IPS DF 4.7 (cell line): ENCODE data around the gene KMT2E.

Experiments used
- DNase-seq: peaks from one replicate; pipeline ENCODE4 v3.0.0-alpha.2; 2013; ENCODE audit warnings: low spot score; ENCODE audit errors: extremely low read depth

Gene KMT2E

GRCh38 chr7:105130048-105130447 lies 116.0 kb downstream of the KMT2E start:
- no peak for DNase-seq

GRCh38 chr7:105130580-105130979 lies 116.6 kb downstream of the KMT2E start:
- DNase-seq, result no peak

DNA sequence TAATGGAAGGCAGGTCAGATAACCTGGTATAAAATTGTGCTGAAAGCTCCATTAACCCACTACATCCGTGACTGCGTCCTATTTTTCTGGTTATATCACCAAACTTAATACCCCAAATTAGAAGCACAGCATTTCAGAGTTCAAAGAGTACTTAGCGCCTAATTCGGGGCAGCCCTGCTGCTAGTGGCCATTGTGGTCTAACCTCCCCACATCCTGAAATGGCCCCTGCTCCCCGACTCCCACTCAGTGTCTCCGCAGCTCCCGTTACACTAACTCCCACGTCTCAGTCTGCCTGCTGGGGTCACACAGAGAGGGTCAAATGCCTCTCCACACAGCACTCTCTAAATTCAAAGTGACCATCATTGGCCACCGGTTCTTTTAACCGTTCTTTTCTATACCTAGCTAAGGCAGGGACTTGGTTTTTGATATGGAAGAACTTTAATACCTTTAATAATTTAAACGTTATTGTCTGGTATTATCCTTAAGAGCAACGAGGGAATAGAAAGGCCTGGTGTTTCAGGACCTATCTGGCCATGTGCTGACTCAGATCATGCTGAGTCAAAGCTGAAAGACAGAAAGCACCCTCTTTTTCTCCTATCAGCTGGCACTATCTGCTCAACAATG lies 117.1 kb downstream of the KMT2E start:
- no peak for DNase-seq

- no peak for DNase-seq
Observed at GRCh38 chr7:105131890-105132289, 117.9 kb downstream of the KMT2E start.

DNA sequence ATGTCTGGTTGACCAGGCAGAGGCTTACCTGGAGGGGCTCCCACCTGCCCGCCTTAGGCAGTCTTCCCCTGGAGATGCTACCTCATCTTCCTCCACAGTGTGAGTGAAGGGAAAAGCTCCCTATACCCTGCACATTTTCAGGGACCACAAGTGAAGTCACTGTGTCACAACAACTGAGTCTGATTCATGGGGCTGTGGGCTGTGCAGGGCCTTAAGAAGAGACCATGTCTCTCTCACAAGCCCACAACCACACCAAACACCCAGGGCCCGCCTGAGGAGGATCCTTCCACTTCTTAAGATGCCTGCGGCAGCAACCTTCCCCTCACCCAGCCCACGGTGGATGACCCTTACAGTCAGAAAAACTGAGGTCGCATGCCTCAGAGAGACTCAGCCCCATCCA lies 118.3 kb downstream of the KMT2E start:
- no peak for DNase-seq

DNA sequence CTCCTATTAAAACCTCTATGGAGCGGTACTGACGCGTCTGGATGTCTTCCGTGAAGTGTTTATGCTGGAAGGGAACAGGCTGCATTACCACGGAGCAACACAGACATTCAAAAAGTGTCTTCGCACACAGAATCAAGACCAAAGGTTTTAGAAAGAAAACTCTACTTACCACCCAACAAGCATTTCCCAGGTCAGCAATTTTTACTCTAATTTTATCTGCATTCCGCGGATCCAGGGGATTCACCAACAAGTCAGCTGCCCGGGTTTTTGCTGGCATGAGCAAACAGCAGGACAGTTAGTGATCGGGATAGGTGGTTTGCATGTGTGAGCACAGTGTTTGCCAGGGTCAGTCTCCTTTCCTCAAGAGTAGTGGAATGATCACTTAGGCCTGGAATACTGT lies 118.8 kb downstream of the KMT2E start:
- DNase-seq, result no peak

DNA sequence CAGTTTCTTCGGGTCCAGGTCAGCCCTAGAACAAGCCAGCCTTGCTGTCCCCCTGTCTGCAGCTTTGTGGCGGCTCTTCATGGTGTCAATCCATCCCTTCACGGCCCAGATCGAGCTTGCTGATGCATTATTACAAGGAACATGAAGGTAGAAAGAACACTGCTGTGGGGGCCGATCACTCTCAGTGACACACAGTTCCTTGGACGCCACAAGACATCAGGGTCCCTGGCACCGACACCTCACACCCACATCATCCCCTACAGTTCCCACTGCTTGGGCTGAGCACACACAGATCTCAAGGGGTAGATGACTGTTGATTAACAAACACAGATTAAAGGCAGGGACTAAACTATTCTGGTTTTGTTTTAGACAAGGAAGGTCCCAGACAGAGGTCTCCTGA lies 119.4 kb downstream of the KMT2E start:
- no peak for DNase-seq

- DNase-seq, result no peak
Observed at GRCh38 chr7:105133986-105134655, 120.1 kb downstream of the KMT2E start.

DNA sequence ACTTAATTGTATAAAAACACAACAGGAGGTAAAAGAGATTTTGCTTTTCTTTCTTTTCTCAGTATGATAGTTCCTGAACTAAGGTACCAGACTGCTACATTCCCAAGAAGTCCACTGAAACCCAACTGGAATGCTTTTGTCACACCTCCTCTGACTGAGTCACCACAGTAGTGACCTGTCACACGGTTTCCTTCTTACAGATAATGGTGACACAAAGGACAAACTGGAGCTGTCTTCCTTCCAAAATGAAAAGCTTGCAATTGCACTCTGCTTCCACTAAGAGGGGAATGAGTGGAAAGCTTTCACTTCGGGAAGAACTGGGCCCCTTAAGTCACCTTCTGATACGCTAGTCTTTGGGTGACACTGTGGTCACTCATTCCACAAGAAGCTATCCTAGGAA lies 122.2 kb downstream of the KMT2E start:
- no peak for DNase-seq

- DNase-seq, result no peak
Observed at GRCh38 chr7:105137898-105138297, 123.9 kb downstream of the KMT2E start.

DNA sequence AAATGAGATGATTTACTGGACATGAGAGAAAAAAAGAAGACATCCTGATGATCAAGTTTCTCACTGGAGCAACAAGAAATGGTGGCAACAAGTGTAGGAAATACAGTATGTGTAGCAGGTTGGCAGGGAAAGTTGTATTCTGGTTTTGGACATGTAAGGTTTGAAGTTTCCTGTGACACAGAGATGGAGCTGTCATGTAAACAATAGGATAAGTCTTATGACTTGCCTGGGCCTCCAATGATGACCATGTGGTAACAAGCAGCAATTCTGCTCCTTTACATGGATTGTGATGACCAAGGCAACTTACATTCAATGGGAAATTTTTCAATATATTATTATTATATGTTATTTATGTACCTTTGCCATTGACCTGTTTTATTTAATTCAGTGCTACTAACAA lies 125.4 kb downstream of the KMT2E start:
- DNase-seq, result no peak

GRCh38 chr7:105141068-105141467 lies 127.1 kb downstream of the KMT2E start:
- peak; percentile 28 for DNase-seq

- DNase-seq, result no peak
Observed at GRCh38 chr7:105149827-105150226, 135.8 kb downstream of the KMT2E start.

- DNase-seq, result no peak
Observed at GRCh38 chr7:105151152-105151551, 137.1 kb downstream of the KMT2E start.

DNA sequence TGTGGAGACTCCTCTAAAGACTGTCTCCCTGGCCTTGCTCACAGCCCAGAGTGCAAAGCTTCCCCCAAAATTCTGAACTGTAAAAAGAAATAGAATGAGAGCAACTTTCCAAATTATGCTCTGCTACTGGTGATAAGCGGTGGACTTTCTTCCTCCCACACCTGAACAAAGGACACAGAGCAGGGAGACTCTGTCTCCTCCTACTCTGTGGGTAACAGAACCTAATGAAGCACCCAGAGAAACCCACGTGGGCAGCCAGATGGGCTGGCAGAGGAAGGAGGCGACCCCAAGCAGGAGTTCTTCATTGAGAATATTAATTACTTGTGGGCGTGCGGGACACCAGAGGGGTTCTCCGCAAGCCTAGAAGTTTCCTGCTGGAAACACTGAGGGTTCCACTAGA lies 139.5 kb downstream of the KMT2E start:
- no peak for DNase-seq

- no peak for DNase-seq
Observed at GRCh38 chr7:105154084-105154483, 140.1 kb downstream of the KMT2E start.

GRCh38 chr7:105156731-105157130 lies 142.7 kb downstream of the KMT2E start:
- DNase-seq, result no peak

DNA sequence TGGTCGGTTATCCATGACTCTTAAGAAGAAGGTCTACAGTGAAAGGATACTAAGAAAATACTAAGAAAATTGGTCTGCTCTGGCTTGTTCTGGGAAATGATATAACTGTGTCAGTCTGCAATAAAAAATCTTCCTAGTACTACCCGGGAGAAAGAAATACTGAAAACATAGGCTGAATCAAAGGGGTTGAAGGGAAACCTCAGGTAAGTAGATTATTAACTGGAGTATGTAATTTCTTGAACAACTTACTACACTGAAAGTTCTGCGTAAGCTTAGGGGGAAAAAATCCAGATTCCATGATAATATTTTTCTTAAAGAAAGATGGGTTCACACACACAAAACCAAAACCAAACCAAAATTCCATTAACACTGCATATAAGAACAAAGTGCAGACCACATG lies 143.3 kb downstream of the KMT2E start:
- no peak for DNase-seq

DNA sequence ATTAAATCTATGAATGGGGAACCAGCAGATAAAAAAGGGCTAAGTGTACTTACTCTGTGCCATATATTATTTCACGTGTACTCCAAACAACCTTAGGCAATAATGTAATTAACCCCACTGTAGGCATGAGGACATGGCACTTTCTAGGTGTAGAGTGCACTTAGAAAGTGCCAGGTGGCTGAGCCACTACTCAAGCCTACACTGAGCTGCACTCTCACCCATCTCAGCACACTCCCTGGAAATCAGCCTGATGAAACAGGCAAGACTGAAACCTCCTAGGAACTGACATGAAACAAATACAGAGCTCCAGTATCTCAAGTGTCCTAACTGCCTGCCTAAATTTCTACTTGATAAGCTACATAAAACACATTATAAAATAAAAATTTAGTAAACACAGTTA lies 147.4 kb downstream of the KMT2E start:
- no peak for DNase-seq
